GM15510 (cell line): Measurements from ENCODE around the gene TLR3.

Experiments
- POLR2A ChIP-seq: IDR thresholded peaks from 3 replicates; pipeline ENCODE4 v1.6.1; 2011; ENCODE audit warnings: borderline replicate concordance; ENCODE audit not compliant: insufficient read length; ENCODE audit errors: extremely low read depth

Gene TLR3

GRCh38 chr4:186068581-186069348, at the start of gene TLR3:
Gene TLR3, plus strand, starts transcription at chr4:186069156. Its CDS starts 7,464 bp downstream, at chr4:186076620.
- TF ChIP-seq POLR2A = no peak

GRCh38 chr4:186019269-186019668, 49.7 kb upstream of the TLR3 start:
- no peak for TF ChIP-seq POLR2A

DNA sequence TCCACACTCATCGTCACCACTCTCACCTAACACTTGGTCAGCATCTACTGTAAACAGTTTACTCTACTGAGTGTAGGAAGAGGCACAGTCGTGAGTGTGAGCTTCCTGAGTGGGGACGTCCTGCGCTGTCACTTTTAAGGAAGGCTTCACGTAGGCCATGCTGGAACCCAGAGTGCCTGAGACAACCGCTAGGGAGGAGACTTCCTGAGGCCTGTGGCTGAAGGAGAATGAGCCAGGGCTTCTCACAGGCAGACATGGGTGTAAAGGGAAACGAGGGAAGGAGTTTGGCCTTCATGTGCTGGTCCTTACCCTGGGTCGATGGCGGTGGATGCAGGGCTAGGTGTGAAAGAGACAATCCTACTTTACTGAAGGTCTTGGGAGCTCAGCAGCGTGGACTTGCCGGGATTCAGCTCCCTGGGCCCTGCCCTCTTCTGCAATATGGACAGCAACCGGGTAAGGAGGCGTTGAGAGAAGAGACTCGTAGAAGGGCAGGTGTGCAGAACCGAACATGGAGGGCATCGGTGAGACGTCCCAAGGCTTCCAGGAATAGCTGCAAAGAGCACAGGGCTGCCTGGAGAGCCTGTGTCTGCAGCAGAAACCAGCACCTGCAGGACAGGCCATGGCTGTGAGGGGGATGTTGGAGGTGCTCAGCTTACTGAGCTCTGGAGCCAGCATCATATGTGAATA, 48.7 kb upstream of the TLR3 start:
- no peak for TF ChIP-seq POLR2A

DNA sequence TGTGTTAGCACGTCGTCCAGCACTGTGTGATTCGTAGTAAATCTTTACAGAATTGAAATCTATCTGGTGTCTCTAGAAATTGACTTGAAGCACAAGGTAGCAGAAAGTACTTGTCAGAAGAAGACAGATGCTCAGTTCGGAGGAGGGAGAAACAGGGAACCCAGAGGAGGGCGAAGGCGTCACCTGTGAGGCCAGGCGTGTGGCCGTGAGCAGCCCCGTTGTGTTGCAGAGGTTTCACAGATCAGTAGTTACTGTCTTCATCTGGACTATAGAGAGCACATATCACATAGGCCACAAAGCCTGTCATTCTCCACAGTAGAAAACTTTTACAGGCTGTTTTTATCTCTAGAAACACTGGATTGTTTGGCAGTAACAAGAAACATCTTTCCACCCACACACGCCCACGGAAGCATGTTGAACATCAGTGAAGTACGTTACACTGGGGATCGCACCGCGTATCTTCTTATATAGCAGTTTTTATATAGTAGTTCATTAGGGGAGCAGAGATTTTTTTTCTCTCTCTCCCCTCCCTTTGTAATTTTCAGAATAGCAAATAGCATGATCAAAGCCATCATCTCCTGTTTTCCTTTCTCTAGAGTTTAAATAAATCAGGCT, 48.1 kb upstream of the TLR3 start:
- no peak for TF ChIP-seq POLR2A

DNA sequence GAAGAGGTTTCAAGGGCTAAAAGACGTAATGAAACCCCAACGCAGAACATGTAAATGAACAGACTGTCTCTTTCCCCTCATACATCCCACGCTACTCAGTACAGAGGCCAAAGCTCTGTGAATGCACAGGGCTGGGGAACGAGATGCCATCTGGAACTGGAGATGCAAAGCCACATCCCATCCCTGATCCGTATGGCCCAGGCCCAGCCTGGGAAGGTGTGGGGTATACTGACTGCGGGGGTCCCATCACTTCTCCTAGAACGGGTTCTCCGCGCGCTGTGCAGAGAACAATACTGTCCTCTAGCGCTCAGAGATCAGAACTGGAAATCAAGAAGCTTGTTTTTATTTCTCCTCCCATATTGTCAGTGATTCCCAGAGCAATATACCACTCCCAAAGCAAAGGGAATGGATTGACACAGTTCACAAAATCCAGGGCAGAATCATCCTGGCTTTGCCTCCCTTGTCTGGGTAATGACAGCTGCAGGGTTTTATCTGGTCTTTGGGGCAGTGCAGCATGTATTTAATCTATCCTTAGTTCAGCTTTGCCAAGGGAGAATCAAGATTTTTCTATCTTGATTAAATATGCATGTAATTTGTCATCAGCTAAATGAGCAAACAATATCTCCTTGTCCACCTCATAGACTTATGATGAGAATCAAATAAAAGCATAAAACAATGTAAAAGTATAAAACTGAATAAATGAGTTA, 47.3 kb upstream of the TLR3 start:
- no peak for TF ChIP-seq POLR2A

DNA sequence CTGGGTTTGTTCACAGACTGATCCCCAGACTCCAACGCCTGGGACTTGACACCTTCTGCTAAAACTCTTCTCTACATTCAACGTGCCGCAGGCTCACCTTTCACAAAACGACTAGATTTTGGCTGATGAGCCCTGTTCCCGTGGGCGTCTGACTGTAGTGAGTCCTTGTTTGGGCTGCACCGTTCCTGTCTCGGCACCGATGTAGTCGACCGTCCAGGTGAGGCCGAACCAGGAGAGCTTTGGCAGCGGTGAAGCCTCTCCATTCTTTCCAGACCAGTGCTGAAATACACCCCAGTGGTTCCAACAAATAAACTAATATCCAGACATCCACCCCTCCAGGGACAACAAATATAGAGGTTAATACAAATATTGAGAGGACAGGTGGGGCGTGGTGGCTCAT, 45.0 kb upstream of the TLR3 start:
- TF ChIP-seq POLR2A = no peak

GRCh38 chr4:186024637-186025407, 44.1 kb upstream of the TLR3 start:
- TF ChIP-seq POLR2A = no peak

- no peak for TF ChIP-seq POLR2A
These were observed 43.6 kb upstream of the TLR3 start for GRCh38 chr4:186025408-186025690.

- TF ChIP-seq POLR2A = no peak
These were observed 41.6 kb upstream of the TLR3 start for GRCh38 chr4:186027405-186027804.

DNA sequence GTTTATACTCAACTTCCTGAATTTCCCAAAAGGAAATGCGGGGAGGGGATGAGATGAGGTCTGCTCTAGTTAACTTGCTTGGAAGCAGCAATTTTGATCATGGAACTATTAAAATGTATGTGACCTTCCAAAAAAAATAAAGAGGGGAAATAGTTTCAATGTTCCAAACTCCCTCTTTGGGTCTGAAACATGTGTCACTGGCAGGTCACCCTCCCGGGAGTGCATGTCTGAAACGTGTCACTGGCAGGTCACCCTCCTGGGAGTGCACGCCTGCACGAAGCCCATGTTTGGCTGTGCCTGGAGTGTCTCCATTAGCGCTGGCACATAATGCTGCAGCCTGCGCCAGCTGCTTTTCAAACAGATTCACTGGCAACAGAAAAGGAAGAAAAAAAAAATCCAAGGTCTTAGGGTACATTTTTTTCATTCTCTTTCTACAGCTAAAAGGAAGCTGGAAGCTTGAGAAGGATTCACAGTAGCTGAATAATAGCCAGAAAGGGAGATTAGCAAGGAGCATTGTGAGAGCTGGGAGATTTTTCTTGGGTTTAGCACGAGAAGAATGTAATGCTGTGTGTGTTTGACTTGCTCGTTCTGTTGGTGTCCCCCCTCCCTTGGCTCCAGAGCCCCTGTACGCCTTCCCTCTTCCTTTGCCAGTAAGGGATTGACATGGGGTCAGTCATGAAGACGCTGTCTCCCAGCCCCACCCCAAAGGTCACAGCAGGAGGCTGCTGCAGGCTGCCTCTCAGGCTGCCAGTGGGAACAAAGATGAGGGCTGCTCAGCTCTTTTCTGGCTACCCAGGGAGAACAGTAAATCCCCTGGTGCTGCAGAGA, 39.2 kb upstream of the TLR3 start:
- TF ChIP-seq POLR2A = no peak

GRCh38 chr4:186030399-186030775, 38.6 kb upstream of the TLR3 start:
- TF ChIP-seq POLR2A = no peak

DNA sequence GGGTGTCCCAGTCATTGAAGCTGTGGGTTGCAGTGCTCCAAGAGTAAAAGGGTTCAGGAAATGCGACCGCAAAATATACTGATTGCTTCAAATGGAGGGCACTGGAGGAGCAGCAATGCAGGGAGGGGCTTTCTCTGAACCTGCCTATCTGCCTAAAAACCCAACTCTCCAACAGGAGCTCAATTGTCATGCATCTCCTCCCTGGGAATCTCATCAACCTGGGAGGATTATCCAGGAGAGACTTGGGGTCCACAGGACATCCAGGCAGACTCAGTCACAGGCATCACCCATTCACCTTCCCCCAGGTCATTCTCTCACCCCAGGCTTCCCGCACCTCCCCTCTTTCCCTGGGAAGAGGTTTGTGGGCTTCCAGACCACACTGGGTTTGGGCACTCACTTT, 38.2 kb upstream of the TLR3 start:
- no peak for TF ChIP-seq POLR2A

GRCh38 chr4:186032259-186032658, 36.7 kb upstream of the TLR3 start:
- no peak for TF ChIP-seq POLR2A

DNA sequence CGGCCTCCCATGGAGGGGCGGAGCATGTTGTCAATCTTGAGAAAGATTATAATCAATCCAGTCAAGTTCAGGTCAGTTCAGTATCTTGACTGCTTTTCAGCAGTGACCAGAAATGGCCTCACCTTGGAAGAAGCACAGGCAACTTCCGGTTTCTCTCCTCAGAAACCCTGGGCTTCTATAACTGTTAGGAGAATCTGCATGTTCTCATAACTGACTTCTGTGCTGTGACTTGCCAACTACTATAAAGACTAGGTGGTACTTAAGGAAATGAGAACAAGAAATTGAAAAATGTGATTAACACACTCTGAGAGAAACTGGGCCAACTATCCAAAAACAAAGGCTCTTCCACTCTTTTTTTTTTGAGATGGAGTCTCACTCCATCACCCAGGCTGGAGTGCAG, 35.9 kb upstream of the TLR3 start:
- TF ChIP-seq POLR2A = no peak

DNA sequence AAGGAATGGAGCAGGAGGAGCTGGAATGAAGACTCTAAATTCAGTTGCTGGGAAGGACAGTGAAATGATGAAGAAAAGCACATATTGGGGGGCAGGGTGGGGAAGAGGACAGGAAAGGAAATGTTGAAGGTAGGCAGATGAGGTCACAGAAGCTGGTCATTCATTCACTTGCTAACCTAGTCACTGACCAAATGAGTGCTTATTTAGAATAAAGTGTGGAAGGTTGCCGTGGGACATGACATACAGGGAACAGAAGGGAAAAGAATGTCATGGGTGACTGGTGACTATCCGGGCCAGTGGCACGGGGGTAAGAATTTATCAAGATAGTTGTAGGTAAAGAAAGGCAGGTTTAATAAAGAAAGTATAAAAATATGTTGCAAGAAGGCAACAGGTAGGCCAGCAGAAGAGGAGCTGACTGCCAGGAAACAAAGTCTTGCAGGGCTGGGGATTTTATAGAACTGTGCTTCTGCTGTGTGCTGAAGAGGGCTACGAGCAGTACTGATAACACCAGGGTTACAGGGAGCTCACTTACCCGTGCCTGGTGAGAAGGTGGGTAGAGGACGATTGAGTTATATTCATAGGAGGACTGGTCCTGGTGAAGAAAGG, 31.9 kb upstream of the TLR3 start:
- no peak for TF ChIP-seq POLR2A
